Neural cell (in vitro differentiated cells): ENCODE data around the gene ADGRA1.

ENCODE experiments used
- CTCF ChIP-seq: fragments of 450-650 bp; IDR thresholded peaks from 2 replicates; pipeline ENCODE4 v1.5.1; 2014; ENCODE audit warnings: antibody characterized with exemption, mild to moderate bottlenecking, moderate library complexity; ENCODE audit not compliant: poor library complexity, severe bottlenecking
- TAF1 ChIP-seq: IDR thresholded peaks from 2 replicates; pipeline ENCODE4 v1.6.1; 2012; ENCODE audit warnings: low read depth

GRCh38 chr10:133045556-133046389, 42.0 kb upstream of the ADGRA1 start:
- TF ChIP-seq CTCF (no peak), TAF1 (no peak)
